HuH-7 (cell line): Measurements from ENCODE around the gene RASA4.
"Not testable (repeated sequence)": the region's sequence is repeated elsewhere in the genome, so short reads cannot be mapped to it uniquely, and the experiment has no call there.

ENCODE experiments used
- DNase-seq: peaks from one replicate; pipeline ENCODE4 v3.0.0; 2011; ENCODE audit warnings: low spot score

The RASA4 gene

DNA sequence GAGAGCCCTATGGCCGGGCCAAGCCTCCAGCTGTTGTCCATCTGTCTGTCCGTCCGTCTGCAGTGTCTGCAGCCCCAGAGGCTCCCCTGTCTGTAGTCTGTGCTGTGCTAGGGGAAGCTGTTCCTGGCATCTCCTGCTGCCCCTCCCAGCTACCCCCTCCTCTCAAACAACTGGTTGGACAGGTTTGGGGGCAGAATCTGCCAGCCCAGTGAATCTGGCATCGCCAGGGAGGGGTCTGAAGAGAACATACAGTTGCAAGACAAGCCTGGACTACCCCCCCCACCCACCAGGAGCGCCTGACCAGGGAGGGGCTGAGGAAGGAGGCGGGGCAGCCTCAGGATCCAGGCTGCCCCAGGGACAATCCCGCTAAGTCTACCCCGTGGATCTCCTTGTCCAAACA, 73.0 kb downstream of the RASA4 start, which contains the start of gene UPK3BL2:
Gene UPK3BL2, minus strand, starts transcription at position 101 of the 400 bp plus-strand sequence. Its CDS starts 60 bp downstream, at position 41.
- DNase-seq = not testable (repeated sequence)

DNA sequence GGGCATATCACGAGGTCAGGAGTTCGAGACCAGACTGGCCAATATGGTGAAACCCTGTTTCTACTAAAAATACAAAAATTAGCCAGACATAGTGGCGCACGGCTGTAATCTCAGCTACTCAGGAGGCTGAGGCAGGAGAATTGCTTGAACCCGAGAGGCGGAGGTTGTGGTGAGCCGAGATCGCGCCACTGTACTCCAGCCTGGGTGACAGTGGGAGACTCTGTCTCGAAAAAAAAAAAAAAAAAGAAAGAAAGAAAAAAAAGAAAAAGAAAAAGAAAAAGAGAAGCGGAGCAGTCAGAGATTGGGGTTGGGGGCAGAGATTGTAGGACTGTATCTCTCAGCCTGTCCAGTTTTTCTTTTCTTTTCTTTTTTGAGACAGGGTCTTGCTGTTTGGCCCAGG, 73.8 kb downstream of the RASA4 start:
- DNase-seq = not testable (repeated sequence)

DNA sequence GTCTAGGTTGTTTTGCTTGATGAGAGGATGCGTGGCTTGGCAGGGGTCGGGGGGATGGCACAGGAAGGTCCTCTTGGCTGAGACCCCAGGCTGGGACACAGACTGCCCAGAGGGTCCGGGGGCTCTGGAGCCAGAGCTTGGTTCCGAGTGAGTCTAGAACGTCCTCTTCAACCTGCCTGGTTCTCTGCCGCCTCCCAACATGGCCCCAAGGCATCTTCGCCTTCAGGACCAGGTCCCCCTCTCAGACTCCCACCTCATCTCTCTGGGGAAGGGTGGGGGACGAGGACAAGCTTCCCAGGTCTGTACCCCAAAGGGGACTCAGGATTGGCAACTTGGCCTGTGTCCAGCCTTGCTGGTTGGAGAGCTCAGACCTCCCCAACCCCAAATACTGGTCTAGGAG, 74.5 kb downstream of the RASA4 start:
- DNase-seq = not testable (repeated sequence)

DNA sequence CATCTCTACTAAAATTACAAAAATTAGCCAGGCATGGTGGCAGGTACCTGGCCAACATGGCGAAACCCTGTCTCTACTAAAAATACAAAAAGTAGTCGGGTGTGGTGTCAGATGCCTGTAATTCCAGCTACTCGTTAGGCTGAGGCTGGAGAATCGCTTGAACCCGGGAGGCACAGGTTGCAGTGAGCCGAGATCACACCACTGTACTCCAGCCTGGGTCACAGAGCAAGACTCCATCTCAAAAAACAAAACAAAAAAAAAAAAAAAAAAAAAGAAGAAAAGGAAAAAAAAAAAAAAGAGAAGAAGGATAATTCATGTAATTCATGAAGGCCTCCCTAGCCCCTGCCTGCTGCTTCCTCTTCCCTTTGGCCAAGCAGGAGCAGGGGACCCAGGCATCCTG, 76.0 kb downstream of the RASA4 start:
- not testable (repeated sequence) for DNase-seq

DNA sequence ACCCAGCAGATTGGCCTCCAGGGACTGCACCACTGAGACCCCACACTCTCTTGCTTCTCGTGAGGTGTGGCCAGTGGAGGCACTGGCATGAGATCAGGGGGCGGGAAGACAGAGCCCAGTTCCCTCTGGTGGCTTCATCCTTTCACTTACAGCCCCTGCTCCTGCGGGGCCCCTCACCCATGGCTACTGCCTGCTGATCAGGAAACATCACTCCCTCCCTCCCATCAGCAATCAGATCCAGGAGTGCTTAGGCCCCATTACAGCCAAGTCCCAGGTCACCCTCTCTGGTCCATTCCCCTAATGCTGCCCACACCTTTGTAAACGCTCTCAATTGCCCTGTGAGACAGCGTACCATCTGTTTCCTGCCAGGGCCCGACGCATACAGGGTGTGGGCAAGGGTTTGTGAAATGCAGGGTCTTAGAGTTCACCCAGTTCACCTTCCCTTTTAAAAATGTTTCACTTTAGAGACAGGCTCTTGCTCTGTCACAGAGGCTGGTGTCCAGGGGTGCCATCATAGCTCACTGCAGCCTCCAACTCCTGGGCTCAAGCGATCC, 81.4 kb downstream of the RASA4 start:
- not testable (repeated sequence) for DNase-seq

DNA sequence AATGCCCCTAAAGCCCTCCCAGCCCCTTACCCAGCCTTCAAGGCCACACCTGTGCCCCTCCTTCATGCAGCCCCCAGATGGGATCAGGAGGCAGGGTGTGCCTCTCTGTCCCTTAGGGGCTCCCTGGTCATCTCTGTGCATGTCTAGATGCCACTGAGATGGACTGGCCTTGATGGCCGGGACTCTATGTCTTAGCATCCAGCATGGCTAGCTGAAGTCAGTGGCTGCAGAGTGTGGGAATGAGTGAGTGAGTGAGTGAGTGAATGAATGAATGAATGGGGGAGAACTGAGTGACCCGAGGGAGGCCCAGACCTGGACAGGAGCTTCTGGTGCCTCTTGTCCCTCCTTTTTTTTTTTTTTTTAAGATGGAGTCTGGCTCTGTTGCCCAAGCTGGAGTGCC, 84.4 kb downstream of the RASA4 start:
- not testable (repeated sequence) for DNase-seq

DNA sequence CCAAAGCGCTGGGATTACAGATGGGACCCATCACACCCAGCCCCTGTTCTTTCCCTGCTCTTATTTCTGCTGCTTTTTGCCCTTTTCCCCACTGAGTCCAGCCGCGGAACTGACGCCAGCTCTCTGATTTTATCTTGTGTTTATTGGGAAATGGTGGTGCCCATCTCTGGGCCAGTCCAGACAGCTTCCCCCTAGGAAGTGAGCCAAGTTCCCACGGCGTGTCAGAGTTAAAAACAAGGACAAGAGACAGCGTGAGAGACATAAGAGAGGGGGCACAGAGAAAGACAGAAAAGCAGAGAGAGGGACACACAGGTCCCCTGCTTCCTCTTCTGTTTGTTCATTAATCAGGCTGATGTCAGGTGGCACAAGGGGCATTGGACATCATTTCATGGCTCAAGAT, 85.0 kb downstream of the RASA4 start:
- not testable (repeated sequence) for DNase-seq

DNA sequence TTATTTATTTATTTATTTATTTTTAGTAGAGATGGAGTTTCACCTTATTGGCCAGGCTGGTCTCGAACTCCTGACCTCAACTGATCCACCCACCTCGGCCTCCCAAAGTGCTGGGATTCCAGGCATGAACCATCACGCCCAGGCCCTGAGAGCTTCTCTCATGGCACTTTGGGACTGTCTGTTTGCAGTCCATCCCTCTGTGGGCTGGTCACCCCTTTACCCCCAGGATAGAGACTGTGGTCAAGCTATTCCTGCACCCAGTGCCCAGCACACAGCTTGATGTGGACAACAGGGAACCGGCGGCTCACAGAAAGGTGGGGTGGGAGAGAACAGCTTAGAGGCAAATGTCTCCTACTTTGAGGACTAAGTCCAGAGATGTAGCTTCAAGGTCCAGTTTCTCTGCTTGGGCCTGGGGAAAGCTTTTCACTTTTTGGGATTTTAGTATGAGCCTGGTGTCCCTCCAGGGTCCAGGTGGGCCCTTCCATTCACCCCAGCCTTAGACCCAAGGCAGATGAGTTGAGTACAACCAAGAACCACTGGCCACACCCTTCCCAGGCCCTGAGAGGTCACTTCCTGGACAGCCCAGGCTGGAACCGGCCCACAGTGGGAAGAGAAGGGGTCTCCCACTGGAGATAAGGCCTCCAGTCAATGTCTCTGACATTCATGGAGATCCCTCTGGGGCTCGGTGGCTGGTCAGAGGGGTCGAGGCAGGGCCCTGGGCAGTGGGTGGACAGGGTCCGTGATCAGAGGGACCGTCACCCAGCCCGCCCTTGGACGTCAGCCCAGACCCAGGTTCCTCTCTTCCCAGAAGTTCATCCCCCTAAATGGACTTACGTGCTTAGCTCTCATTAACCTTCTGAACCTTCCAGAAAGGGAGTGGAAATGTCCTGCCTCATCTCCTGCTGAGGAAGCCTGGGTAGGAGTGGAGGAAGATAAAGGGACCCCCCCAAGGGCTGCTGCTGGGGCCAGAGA, 88.4 kb downstream of the RASA4 start:
- DNase-seq = not testable (repeated sequence)

DNA sequence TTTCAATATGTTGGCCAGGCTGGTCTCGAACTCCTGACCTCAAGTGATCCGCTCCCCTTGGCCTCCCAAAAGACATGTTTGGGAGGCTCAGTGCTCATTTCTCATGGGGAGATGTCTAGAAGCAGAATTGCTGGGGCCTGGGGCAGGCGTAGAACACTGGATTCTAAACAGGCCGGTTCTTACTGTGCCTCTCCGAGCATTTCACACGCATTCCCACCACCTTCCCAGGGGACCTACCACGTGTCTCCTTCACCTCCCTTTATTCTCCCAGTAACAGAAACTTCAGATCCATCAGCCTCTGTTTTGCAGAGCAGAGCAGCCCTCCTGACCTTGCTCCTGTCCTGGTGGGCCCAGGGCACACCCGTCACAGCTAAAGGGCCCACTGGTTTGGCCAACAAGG, 89.4 kb downstream of the RASA4 start:
- not testable (repeated sequence) for DNase-seq

DNA sequence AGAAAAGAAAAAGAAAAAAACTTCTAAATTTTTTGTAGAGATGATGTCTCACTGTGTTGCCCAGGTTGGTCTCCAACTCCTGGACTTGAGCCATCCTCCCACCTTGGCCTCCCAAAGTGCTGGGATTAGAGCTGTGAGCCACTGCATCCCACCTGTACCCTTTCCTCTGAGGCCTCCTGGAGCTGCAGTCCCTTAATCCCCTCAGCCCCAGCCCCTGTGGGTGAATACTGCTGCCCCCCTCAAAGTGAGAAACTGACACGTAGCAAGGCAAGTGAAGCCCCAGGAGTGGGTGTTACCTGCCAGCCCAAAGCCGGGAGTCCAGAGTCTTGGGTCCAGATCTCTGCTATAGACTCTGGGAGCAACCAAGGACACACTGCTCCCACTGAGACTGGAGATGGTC, 91.8 kb downstream of the RASA4 start:
- DNase-seq = not testable (repeated sequence)
